IPS-18c (cell line): ENCODE results near the gene RIPK1.
"Not testable (repeated sequence)": the region's sequence is repeated elsewhere in the genome, so short reads cannot be mapped to it uniquely, and the experiment has no call there.

Experiments used
- H3K4me3 ChIP-seq: 2 replicates; pipeline ENCODE4 v1.7.0; 2013; ENCODE audit warnings: low read depth, mild to moderate bottlenecking, low read length, moderate library complexity; ENCODE audit not compliant: insufficient read depth
- H3K9me3 ChIP-seq: one replicate; pipeline ENCODE4 v1.6.1; 2013; ENCODE audit warnings: mild to moderate bottlenecking, low read length, moderate library complexity; ENCODE audit not compliant: control insufficient read depth, insufficient read depth

The RIPK1 gene

DNA sequence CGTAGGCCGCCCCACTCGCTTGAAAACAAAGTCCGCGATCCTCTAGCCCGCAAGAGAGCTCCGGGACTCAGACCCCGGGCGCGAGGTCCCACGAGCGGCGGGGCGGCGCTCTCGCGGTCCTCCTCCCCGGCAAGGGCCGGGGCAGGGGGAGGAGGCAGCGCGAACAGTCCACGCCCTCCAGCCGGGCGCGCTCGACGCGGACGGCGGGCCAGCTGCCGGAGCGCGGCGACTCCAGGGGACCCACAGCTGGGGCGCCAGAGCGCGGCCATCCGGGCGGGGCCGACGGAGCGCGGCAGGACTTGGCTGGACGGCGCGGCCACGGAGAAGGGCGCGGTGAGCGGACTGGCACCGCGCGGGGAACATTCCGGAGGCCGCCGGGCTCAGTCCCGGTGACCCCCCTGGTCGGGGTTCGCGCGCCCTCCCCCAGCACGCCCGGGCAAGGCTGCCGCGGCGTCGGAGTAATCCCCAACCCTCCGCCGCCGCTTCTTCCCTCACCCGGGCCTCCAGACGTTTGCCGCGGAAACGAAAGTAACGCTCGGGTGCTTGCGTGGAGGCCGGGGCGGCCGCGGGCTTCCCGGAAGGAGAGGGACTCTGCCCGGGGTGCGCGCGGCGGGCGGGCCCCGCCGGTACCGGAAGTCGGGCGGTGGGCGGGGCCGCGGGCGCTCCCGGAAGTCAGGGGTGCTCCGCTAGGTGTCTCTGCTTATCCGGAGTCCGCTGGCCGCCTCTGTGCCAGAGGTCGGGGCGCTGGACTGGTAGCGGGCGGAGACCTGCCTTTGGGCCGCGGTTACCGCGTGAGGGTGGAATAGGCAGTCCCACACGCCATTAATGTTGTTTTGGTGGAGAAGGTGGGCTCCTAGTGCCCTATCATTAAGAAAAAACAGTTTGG, at the start of gene RIPK1:
Gene RIPK1, plus strand, starts transcription at position 166 of the 886 bp plus-strand sequence. CDS start 8,330 bp downstream, outside the sequence.
- peak within 1 kb of the TSS; percentile 70 for H3K4me3 ChIP-seq
- peaks cover 3% of the 10 kb centered on the region for H3K9me3 ChIP-seq

DNA sequence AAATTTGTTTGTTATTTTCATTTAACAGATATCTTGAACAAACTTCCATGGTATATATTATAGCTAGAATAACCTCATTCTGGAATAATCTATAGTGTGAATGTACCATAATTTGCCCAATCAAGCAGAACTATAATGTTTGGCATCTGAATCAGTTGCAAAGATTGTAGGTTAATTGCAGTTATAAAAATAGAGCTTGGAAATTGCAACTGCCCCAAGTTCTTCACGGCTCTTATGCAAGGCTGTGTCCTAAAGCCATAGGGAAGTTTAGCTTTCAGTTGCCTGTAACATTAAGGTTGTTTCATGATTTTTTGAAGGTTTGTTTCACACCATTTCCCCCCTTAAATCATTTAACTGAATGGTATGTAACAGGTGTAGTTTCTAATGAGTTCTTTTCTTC, 49.2 kb upstream of the RIPK1 start:
- H3K4me3 ChIP-seq: no peak overlapping the region
- H3K9me3 ChIP-seq: no peaks in the 10 kb centered on the region

DNA sequence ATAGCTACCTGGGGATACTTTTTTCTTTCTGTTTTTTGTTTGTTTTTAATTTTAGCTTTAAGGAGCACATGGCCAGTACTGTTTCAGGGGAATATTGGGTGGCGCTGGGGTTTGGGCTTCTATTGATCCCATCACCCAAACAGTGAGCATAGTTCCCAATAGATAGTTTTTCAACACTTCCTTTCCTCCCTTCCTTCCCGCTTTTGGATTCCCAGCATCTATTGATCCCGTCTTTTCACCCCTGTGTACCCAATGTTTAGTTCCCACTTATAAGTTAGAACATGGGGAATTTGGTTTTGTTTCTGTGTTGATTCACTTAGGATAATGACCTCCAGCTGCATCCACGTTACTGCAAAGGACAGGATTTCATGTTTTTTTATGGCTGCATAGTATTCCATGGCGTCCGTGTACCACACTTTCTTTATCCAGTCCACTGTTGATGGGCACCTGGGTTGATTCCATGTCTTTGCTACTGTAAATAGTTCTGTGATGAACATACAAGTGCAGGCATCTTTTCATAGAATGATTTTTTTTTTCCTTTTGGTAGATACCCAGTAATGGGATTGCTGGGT, 48.5 kb upstream of the RIPK1 start:
- no peak overlapping the region for H3K4me3 ChIP-seq
- H3K9me3 ChIP-seq: no peaks in the 10 kb centered on the region

DNA sequence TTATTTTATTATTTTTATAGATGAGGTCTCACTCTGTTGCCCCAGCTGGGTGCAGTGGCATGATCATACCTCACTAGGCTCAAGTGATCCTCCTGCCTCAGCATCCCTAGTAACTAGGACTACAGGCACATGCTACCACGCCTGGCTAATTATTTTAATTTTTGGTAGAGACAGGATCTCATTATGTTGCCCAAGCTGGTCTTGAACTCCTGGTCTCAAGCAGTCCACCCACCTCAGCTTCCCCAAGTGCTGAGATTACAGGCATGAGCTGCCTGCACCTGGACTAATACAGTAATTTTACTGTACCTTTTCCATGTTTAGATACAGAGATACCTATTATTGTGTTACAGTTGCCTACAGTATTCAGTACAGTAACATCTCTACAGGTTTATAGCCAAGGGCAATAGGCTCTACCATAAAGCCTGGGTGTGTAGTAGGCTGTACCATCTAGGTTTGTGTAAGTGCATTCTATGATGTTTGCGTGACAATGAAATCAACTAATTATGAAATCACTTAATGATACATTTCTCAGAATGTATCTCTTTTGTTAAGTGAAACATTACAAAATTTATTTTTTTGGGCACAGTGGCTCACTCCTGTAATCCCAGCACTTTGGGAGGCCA, 47.2 kb upstream of the RIPK1 start:
- not testable (repeated sequence) for H3K4me3 ChIP-seq, H3K9me3 ChIP-seq

DNA sequence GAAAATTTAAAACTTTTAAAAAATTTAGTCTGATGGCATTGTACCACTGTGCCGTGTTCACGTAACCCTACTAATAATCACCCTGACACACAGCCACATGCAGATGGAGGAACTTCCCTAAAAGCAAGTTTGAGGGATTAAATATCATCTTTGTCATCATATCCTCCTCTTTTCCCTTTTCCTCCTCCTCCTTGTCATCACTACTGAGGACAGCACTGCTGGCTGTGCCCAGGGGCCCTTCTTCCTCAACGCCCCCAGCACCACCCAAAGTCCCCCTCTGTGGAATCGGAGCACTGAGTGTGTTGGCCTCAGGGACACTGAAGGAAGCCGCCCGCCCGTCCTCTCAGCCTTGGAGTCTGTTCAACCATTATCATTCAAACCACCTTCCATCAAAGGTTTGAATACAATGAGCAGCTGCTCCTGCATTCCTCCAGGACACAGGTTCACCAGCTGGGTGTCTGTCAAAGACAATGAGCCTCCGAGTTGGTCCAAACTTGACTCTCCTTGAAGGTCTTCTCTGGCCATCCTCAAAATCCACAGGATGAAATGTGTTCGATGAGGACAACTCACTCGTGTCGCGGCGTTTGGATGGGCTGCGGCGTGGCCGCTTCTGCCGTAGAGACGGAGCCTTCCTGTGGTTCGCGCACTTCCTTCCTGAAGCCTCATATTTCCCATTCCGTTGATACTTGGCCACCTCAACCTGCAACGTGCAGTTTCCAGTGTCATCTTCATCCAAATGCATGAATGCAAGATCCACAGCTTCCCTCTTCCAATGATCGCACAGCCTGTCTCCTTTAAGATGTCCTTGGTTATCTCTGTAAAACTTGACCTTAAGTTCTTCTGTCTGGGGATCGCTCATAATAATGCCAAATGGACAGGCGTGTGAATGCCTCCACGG, 45.3 kb upstream of the RIPK1 start:
- Histone ChIP-seq H3K4me3 (peak overlapping the region; percentile 16; the same call in 1 of the 2 replicates), H3K9me3 (no peaks in the 10 kb centered on the region)

DNA sequence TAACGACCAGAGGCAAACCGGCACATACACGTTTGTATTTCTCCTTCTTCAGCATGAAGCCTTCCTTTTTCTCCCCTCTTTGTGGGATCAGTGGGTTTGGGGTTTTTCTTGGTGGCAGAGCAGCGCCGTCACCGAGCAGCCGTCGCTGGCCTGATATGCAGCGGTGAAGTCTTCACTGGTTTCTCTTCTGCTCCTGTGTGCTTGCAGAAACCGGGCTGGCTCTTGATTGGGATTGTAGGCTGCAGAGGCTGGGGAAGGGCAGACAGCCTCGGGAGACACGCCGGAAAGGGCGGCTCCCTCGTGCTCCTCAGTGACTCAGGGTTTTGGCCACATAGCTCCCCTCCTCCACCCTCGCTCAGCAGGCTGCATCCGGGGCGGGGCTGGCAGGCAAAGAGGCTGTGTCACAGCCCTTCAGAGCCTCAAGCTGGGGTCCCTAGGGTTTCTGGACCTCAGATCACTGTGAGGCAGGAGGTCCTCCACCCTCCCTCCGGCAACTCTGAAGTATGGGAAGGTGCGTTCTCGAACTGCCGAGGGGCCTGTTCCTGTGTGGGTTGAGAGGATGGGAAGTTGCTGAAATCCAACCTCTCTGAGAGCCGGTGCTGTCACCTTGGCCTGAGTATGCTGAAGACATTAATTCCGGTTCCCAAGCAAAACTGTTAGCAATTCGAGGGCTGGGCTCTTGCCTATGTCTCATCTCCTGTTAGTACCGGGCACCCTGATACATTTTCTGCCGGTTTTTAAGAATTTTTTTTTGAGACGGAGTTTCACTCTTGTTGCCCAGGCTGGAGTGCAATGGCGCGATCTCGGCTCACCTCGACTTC, 44.4 kb upstream of the RIPK1 start:
- peak overlapping the region; percentile 16 for H3K4me3 ChIP-seq
- no peaks in the 10 kb centered on the region for H3K9me3 ChIP-seq

DNA sequence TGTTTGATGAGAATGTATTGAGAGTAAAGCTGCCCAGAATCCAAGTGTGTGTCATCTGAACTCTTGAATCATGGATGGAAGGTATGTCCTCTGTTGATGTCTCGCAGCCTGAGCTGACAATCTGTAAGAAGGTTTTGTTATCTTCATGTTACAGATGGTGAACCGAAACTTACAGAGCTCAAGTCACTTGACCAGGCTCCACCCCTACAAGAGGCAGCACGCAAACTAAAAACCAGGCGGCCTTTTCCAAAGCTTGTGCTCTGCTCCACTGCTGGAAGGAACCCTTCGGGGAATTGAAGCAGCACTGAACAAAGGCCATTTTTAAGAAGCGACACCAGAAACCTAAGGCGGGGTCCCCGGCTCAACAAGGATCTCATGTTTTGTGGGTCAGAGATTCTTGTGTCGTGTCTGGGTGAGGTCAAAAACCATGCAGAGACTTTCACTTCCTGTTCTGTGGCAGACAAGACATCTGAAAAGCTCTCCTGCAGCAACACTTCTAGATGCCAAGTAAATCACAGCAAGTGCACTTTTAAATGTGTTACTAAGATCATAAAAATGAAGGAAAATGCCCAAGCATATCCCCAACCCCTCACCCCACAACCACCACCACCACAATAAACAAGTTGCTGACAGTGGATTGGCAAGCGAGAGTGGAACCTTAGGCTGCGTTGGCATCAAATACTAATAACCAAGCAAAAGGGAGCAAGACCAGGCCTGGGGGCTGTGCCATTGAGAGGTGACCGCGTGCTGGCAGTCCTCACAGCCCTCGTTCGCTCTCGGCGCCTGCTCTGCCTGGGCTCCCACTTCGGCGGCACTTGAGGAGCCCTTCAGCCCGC, 41.3 kb upstream of the RIPK1 start:
- Histone ChIP-seq H3K9me3 (no peaks in the 10 kb centered on the region), H3K4me3 (no peak overlapping the region)

DNA sequence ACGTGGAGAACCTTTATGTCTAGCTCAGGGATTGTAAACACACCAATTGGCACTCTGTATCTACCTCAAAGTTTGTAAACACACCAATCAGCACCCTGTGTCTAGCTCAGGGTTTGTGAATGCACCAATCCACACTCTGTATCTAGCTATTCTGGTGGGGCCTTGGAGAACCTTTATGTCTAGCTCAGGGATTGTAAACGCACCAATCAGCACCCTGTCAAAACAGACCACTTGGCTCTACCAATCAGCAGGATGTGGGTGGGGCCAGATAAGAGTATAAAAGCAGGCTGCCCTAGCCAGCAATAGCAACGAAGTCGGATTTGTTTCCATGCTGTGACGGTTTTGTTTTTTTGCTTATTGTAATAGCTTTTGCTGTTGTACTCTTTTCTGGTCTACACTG, 40.1 kb upstream of the RIPK1 start:
- H3K9me3 ChIP-seq, H3K4me3 ChIP-seq: not testable (repeated sequence)

DNA sequence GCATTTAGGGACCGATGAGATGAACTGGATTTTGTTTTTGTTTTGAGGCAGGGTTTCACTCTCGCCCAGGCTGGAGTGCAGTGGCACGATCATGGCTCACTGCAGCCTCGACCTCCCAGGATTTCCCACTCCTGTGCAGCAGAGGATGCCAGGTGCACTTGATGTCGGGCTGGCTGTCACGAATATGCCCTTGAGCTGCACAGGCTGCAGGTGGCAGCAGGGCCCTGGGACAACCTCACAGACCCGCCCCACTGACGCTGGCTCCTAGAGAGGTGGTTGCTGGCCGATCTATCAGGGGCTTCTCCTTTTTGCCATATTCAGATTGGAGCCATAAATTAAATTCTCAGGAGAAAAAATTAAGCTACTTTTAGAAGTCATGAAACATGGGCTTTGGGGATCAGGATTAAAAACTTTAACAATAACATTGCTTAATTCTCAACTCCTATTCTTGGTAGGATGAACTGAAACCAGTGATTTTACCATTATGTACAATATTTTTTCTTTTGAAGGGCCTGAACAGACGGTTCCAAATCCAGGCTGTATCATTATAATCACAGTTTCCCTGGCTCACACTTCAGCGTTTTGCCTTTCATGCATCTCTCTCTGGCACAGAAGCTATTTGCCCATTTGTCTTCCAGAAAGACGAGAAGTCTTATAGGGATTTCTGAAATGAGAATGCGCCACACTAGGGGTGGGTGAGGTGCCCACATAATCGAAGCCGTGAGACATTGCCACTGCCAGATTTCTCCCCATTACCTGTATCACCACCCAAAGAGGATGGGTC, 36.2 kb upstream of the RIPK1 start:
- H3K4me3 ChIP-seq: no peak overlapping the region
- H3K9me3 ChIP-seq: no peaks in the 10 kb centered on the region

DNA sequence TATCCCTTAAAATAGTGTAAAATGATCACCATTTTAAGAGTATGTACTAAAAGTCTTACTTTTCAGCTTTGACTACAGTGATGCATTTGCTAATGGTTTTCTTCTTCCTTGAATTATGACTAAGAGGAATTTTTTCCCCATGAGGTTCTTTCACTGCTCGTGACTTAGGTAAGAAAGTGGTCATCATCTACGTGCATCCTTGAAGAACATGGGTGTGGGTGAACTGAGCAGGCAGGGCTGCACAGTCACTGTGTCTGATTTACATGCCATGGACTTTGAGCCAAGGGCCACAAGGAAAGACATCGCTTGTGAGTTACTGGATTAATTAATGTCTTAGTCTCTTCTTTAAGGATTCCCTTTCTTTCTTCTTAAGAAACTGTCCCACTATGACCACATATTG, 35.3 kb upstream of the RIPK1 start:
- Histone ChIP-seq H3K9me3 (no peaks in the 10 kb centered on the region), H3K4me3 (no peak overlapping the region)

DNA sequence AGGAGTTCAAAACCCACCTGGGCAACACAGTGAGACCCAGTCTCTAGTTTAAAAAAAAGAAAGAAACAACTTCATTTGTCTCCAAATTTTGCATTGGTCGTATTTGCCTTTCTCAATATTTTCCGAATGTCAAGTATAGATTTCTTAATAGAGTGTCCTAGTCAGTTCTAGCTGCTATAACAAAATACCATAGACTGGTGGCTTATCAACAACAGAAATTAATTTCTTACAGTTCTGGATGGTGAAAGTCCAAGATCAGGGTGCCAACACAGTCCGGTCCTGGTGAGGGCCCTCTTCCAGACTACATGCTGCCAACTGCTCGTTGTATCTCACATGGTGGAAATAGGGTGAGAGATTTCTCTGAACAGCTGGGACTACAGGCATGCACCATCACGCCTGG, 34.6 kb upstream of the RIPK1 start:
- Histone ChIP-seq H3K4me3 (no peak overlapping the region), H3K9me3 (no peaks in the 10 kb centered on the region)

DNA sequence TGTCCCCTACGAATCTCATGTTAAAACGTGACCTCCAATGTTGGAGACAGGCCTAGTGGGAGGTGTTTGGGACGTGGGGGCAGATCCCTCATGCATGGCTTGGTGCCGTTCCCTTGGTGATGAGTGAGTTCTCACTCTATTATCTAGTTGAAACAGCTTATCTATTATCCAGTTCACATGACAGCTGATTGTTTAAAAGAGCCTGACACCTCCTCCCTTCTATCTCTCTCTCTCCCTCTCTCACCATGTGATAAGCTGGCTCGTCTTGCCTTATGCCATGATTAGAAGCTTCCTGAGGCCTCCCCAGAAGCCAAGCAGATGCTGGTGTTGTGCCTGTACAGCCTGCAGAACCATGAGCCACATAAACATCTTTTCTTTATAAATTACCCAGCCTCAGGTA, 32.9 kb upstream of the RIPK1 start:
- no peak overlapping the region for H3K4me3 ChIP-seq
- H3K9me3 ChIP-seq: no peaks in the 10 kb centered on the region

DNA sequence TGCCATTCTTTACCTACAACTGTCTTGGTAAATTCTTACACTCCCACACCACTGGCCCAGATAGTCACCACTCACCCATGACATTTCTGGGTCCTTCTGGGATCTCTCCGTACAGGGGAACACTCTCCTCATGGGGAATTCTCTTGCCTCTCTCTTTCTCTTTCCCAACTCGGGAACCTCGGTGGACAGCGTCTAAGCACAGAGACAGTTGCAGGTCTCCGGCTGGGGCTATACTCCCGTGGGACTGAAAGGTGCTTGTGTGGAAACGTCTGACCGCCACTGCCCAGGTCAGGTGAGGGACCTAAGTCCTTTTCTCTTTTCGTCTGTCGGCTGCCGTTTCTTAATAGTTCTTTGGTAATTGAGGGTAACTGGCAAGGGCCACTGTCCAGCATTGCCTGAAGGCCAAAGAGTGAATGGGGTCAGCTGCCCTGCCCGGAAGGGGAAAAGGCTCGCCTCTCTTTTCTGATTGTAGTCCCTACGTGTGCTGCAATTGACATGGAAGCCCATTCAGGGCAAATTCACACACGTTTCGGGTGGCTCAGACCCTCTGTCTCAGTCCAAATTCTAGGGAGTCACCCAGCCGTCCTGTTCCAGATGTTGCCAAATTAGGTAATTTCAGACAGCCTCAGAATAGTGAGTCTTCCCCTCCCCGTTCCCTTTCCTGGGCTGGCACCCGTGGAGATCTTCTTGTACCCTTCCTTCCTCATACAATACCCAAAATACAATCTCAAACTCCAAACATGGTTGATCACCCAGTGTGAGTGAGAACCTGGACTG, 31.2 kb upstream of the RIPK1 start:
- no peak overlapping the region for H3K4me3 ChIP-seq
- no peaks in the 10 kb centered on the region for H3K9me3 ChIP-seq

DNA sequence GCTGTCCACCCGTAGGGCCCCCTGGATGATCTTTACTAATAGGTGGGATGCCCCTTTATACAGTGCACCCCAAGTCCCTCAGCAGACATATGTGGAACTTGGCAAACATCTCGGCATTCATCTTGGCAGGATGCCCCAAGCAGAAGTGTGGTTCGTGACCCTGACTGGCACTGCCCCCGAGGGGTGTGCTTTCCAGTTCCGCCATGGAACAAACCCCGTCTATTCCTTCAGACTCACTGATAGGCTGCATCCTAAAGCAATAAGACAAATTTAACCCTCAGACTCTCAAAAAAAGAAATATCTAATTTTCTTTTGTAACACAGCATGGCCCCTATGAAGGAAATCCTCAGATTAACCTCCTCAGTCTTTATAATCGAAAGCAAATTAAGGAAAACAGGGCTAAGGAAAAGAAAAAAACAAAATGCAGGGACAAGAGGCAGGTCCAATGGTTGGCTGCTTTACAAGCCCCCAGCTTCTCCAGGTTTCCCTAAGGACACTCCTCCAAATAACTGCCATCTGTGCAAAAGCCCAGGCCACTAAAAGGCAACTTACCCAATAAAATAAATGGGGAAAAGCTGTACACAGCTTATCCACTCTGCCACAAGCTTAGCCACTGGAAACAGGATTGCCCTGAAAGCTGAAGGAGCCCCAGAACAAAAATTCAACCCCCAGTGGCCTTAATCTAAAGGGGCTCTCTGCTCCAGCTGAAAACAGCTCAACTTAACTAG, 30.5 kb upstream of the RIPK1 start:
- no peak overlapping the region for H3K4me3 ChIP-seq
- H3K9me3 ChIP-seq: no peaks in the 10 kb centered on the region
